ENCODE data around the gene B3GALT6.

- no peak for TF ChIP-seq EZH2 (IDR thresholded peaks at IDR 0.05)
- TF ChIP-seq POLR2AphosphoS5 (IDR thresholded peaks at IDR 0.05; ENCODE audit: borderline replicate concordance, low read depth, low read length) = no peak
- no peak for TF ChIP-seq FOXP2 (optimal IDR thresholded peaks at IDR 0.05; ENCODE audit: control extremely low read depth, extremely low read length, insufficient read depth)
Measured at GRCh38 chr1:1229770-1230169, 2.3 kb upstream of the B3GALT6 start.

Measured in SK-N-MC (cell line).